ENCODE data around the gene OBP2A.
"Not testable (repeated sequence)": the region's sequence is repeated elsewhere in the genome, so short reads cannot be mapped to it uniquely, and the experiment has no call there.

OBP2A gene

DNA sequence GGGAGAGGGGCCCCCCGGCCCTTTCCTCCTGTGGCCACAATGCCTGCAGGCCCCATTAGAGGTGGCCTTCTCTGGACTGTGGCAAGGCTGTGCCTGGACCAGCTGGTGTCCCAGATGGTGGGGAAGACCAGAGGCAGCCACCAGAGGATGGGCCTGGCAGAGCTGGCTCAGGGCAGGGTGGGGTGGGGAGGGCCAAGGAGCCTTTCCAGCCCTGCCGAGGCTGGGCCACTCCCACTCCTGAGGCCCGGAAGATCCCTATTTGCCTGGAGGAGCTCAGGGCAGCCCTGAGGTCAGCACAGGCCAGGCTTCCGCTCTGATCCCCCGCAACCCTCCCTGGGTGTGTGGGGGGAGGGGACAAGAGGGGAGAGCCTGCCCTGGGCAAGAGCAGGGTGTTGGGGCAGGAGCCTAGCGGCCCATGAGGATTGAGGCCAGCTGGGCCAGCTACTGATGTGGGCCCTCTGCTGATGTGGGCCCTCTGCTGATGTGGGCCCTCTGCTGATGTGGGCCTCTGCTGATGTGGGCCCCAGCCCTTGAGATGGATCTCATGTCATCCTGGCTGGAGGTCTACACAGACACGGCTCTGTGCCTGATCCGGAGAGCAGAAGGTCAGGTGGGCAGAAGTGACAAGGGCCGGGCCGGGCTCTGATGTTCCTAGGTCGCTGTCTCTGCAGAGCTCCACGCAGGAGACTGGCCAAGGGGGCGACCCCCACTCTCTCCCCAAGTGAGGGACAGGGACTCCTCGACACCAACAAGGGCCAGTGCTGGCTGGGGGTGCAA, 39.4 kb upstream of the OBP2A start:
- H3K4me1 Mint-ChIP-seq (ENCODE audit: low read depth), result peaks cover 16% of the 10 kb centered on the region
- H3K4me3 Mint-ChIP-seq, result no peak overlapping the region
- H3K27me3 Mint-ChIP-seq, result no peaks in the 10 kb centered on the region
- H3K9me3 Mint-ChIP-seq (ENCODE audit: low read depth), result peaks cover 10% of the 10 kb centered on the region
- H3K36me3 Mint-ChIP-seq, result peaks cover 8% of the 10 kb centered on the region
- H3K27ac Mint-ChIP-seq, result no peak overlapping the region

DNA sequence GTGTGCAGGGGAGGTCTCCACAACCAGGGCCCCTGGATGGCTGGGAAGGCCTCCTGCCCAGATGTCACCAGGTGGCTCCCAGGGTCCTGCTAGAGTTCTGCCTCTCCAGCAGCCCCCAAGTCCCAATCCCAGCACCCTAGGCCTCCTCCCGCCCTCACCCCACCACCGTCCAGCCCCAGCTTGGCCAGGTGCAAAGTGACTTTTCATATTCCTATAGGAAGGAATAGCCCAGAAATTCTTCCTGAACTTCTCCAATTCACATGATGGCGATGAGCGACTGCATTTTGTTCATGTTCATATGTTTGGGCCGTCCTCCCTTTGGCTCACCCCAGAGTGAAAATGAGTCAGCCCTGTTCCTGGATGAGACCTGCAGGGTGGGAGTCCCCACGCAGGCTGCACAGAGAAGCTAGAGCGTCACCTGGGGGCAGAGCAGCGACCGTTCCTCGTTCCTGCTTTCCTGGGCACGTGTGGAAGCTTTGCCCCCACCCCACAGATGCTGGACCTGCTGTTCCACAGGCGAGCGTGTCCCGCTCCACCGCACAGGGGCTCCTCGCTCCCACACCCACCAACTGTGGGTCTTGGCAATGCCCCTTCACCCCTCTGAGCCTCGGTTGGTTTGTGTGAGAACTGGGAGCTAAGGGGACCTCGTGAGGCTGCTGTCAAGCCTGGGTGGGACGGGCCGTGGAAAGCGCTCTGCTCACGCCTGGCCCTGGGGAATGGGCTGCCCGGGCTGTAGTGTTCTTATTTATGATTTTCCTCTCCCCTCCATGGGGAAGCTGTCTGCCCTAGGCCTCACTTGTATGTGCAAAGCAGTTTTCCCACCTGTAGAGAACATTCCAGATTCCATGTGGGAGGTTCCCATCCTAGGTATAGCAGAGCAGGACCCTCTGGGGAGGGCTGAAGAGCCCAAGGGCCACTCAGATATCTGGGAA, 38.6 kb upstream of the OBP2A start:
- Mint-ChIP-seq H3K9me3 (ENCODE audit: low read depth) (peaks cover 10% of the 10 kb centered on the region), H3K27ac (no peak overlapping the region), H3K4me1 (ENCODE audit: low read depth) (peaks cover 9% of the 10 kb centered on the region), H3K36me3 (peaks cover 8% of the 10 kb centered on the region), H3K4me3 (no peak overlapping the region), H3K27me3 (no peaks in the 10 kb centered on the region)

DNA sequence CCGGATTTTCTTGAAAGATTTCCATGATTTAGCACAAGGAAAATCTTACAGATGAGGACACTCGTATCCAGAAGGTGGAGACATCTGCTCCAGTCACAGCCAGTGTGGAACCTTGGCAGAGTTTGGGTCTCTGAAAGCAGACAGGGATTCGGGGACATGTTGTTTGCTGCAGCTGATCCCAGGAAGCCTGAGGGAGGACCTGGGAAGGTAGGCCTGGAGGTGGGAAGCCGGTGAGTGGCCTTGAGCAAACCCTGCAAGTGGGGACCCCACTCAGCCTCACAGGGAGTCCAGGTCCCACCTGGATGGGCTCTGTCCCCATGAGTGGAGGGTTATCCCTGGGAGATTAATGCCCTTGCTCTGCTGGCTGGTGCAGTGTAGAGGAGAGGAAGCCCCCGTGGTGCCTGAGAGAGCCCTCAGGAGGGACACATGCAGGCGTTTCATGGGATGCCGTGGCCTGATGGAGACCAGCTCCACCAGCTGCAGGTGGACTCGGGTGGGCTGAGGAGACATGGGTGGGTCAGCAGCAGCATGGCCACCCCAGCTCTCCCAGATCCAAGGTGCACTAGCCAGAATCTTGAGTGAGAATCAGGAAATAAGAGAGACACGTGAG, 37.6 kb upstream of the OBP2A start:
- H3K4me3 Mint-ChIP-seq, result no peak overlapping the region
- H3K27ac Mint-ChIP-seq, result no peak overlapping the region
- peaks cover 5% of the 10 kb centered on the region for H3K4me1 Mint-ChIP-seq (ENCODE audit: low read depth)
- peaks cover 10% of the 10 kb centered on the region for H3K9me3 Mint-ChIP-seq (ENCODE audit: low read depth)
- H3K36me3 Mint-ChIP-seq, result peaks cover 8% of the 10 kb centered on the region
- H3K27me3 Mint-ChIP-seq, result no peaks in the 10 kb centered on the region

DNA sequence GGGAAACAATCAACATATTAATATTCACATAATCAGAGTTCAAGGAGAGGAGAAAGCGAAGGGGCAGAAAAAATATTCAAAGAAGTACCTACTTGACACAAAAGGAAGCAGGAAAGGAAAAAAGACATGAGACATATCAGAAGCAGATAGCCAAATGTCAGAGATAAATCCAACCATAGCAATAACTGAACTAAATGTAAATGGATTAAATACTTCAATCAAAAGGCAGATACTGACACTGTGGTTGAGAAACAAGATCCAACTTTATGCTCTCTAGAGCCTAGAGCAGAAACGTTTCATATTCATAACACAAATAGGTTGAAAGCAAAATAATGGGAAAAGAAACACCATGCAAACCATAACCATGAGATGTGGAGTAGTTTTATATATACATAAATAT, 36.5 kb upstream of the OBP2A start:
- Mint-ChIP-seq H3K4me1 (ENCODE audit: low read depth) (peaks cover 3% of the 10 kb centered on the region), H3K36me3 (peaks cover 7% of the 10 kb centered on the region), H3K27ac (no peak overlapping the region), H3K9me3 (ENCODE audit: low read depth) (peaks cover 10% of the 10 kb centered on the region), H3K4me3 (no peak overlapping the region), H3K27me3 (no peaks in the 10 kb centered on the region)

DNA sequence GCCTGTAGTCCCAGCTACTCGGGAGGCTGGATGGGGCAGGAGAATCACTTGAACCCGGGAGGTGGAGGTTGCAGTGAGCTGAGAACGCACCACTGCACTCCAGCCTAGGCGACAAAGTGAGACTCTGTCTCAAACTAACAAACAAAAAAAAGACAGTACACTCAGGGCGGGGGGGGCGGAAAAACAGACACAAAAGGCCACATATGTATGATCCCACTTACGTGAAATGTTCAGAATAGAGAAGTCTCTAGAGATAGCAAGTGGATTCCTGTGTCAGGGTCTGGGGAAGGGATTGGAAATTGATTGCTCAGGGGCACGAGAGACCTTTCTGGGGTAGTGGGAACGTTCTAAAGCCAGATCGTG, 33.7 kb upstream of the OBP2A start:
- Mint-ChIP-seq H3K27me3 (no peaks in the 10 kb centered on the region), H3K27ac (no peak overlapping the region), H3K36me3 (peaks cover 6% of the 10 kb centered on the region), H3K4me3 (no peak overlapping the region), H3K9me3 (ENCODE audit: low read depth) (peaks cover 10% of the 10 kb centered on the region), H3K4me1 (ENCODE audit: low read depth) (no peaks in the 10 kb centered on the region)

DNA sequence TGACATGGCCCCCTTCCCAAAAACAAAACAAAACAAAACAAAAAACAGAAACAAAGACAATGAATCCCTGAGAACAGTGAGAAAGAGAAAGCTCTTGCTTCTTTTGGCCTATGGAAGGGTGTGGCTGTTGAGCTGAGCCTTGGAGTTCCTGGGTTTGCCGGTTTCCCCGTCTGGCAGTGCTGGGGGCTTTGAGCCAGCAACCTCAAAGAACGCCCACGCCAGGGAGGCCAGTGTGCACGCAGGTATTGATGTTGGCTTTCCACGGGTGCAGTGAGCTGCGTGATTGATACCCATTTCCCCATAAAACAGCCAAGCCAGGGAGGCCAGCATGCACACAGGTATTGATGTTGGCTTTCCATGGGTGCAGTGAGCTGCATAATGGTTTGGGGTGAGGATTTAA, 33.0 kb upstream of the OBP2A start:
- Mint-ChIP-seq H3K27me3 (no peaks in the 10 kb centered on the region), H3K27ac (no peak overlapping the region), H3K36me3 (peaks cover 6% of the 10 kb centered on the region), H3K4me1 (ENCODE audit: low read depth) (no peaks in the 10 kb centered on the region), H3K4me3 (no peak overlapping the region), H3K9me3 (ENCODE audit: low read depth) (peaks cover 10% of the 10 kb centered on the region)

DNA sequence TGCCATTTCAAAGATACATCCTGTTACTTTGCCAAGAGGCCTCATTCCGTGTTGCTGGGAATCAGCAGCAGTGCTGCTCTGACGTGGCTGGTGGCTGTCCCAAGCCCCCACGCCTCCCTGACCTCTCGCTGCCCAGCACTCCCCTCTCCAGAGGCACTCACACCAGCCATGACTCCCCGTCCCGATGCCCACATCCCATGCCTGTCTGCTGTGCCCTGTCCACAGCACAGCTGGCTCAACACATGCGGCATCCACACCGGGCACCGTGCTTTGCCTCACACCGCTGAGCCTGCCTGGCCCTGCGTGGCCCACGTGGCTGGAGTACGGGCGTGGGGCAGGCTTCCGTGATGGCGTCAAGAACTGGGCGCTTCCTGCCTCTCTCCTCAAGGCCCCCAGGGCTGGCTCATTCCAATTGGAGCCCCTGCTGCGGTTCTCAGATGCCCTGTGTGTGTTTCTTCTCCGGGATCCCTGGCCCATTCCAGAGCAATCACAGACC, 32.5 kb upstream of the OBP2A start:
- H3K27ac Mint-ChIP-seq, result no peak overlapping the region
- H3K36me3 Mint-ChIP-seq, result peaks cover 6% of the 10 kb centered on the region
- no peak overlapping the region for H3K4me3 Mint-ChIP-seq
- H3K27me3 Mint-ChIP-seq, result no peaks in the 10 kb centered on the region
- H3K9me3 Mint-ChIP-seq (ENCODE audit: low read depth), result peaks cover 10% of the 10 kb centered on the region
- no peaks in the 10 kb centered on the region for H3K4me1 Mint-ChIP-seq (ENCODE audit: low read depth)

DNA sequence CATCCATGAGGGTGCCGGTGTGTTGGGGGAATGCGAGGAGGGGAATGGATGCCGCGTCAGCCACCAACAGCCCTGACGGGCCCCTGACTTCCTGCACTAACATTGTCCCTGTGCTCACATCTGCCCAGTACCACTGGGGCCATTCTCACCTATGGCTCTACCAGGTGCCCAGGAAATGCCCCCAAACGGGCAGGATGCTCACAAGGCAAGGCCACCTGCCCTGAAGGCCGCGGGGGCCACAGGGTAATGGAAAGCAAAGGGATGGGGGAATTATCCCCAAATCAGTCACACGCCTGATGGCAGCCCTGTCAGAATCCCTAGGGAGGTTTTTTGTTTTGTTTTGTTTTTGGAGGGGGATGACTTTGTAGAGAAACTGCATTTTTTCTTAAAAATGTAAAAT, 32.0 kb upstream of the OBP2A start:
- H3K4me3 Mint-ChIP-seq; H3K27me3 Mint-ChIP-seq; H3K9me3 Mint-ChIP-seq (ENCODE audit: low read depth): not testable (repeated sequence)

DNA sequence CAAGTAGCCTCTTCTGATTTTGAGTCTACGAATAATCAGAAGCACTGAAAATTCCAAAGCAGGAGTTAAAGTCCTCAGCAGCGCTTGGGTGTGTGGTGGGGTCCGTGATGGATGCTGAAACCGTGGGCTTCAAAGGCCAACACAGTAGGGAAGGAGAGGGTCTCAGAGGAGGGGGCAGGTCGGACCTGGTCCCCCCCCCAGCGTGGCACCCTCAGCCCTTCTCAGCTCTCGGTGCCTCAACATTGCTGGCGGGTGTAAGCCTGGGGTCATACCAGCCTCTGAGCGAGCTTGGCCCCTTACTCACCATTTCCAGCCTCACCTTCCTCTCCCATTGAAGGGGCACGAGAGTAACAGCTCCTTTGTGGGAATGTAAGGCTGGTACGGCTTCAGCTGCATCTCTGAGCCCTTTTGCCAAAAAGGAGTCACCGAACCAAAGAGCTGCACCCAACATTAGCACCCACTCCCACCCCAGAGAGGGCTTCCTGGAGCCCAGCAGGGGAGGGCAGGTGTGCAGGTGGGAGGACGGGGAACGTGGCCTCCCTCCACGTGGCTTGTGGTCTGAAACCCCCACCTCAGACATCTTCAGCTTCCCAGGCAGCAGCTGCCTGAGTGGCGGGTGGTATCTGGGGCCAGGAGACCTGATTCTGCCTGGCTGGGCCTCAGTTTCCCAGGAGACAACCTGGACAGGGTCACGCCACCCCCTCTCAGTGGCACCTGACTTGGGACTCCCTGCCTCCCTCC, 31.4 kb upstream of the OBP2A start:
- Mint-ChIP-seq H3K9me3 (ENCODE audit: low read depth) (peaks cover 1% of the 10 kb centered on the region), H3K4me1 (ENCODE audit: low read depth) (no peaks in the 10 kb centered on the region), H3K4me3 (no peak overlapping the region), H3K36me3 (peaks cover 1% of the 10 kb centered on the region), H3K27ac (no peak overlapping the region), H3K27me3 (no peaks in the 10 kb centered on the region)

More for the DNA sequence above, 32.0 kb upstream of the OBP2A start:
- H3K27ac Mint-ChIP-seq; H3K4me1 Mint-ChIP-seq (ENCODE audit: low read depth); H3K36me3 Mint-ChIP-seq: not testable (repeated sequence)

DNA sequence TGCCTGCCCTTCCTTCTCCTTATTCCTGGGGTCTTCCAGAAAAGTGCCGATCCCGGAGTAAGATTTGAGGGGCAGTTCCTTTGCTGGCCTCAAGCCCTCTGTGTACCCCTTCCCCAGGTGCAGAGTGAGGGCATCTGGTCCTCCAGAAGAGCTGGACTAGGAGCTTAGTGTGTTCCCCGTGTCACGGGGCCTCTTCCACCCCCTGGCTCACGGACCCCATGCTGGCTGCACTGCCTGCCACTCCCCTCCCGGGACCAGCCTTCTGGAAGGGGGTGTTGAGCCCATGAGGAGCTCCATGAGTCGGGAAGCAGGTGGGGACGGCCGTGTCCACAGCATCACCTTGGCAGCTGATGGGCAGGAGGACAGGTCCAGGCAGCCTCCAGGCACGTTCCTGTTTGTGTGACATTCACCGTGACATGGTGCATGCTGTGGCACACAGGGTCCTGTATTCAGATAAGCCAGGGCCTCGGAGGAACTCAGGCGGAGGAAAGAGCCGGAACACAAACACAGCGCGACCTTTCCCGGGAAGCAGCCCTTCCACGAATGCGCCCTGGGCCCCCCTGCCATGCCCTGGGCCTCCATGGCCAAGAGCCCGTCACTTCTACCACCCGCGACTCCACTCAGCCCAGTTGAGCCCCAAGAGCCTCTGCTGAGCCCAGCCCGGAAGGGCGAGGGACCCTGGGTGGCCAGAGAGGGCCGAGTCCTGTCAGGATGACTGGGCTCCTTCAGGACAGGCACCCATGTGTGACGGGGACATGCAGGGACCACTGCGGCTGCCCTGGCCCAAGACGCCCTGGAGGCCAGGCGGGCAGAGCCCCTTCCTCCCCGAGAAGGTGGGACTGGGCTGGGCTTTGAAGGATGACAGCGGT, 30.6 kb upstream of the OBP2A start:
- Mint-ChIP-seq H3K36me3 (no peaks in the 10 kb centered on the region), H3K4me3 (no peak overlapping the region), H3K9me3 (ENCODE audit: low read depth) (no peaks in the 10 kb centered on the region), H3K4me1 (ENCODE audit: low read depth) (no peaks in the 10 kb centered on the region), H3K27me3 (no peaks in the 10 kb centered on the region), H3K27ac (no peak overlapping the region)

DNA sequence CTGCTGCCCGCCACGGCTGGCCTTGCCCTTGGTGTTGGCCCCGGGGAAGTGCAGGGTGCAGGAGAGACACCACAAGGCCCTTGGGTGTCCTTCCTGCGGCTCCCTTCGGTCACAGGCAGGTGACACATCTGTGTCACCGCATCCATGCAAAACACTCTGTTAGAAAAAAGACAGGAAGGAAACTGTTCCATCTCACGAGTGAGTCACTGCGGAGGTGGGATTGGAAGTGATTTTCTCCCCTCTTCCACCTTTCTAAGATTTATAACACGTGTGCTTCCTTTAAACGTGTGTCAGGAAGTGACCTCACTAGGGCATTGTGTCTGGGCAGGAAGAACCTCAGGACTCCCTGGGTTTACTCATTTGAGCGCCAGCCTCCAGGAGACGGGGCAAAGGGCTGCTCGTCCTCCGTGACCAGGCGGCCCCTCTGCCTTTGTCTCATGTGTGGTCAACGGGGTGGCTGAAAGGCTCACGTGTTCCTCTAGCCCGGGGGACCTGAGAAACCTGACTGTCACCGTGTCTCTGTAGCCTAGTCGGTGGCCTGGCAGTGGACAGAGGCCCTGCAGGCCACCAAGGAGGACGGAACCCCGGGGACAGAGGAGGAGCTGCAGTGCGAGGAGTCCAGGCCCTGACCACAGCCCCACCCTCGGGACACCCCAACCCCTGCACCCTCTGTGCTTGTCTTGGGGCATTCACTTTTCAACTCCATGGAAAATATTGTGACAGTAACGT, 29.6 kb upstream of the OBP2A start:
- Mint-ChIP-seq H3K4me3 (no peak overlapping the region), H3K9me3 (ENCODE audit: low read depth) (no peaks in the 10 kb centered on the region), H3K36me3 (no peaks in the 10 kb centered on the region), H3K27ac (no peak overlapping the region), H3K4me1 (ENCODE audit: low read depth) (no peaks in the 10 kb centered on the region), H3K27me3 (no peaks in the 10 kb centered on the region)

DNA sequence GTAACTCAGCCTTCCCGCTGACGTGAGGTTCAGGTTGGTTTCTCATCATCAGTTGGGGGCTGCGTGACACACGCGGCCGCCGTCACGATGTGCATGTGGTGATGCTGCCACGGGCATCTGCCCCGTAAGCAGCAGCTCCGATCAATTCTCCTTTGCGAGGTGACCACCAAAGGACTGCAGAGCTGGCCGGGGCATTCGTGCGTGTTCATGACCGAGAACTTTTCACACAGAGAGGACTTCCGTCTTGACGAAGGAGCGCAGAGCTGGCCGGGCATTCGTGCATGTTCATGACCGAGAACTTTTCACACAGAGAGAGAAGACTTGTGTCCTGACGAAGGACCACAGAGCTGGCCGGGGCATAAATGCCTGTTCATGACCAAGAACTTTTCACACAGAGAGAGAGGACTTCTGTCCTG, 28.5 kb upstream of the OBP2A start:
- Mint-ChIP-seq H3K9me3 (ENCODE audit: low read depth) (no peaks in the 10 kb centered on the region), H3K27ac (no peak overlapping the region), H3K4me1 (ENCODE audit: low read depth) (no peaks in the 10 kb centered on the region), H3K27me3 (no peaks in the 10 kb centered on the region), H3K4me3 (no peak overlapping the region), H3K36me3 (no peaks in the 10 kb centered on the region)

DNA sequence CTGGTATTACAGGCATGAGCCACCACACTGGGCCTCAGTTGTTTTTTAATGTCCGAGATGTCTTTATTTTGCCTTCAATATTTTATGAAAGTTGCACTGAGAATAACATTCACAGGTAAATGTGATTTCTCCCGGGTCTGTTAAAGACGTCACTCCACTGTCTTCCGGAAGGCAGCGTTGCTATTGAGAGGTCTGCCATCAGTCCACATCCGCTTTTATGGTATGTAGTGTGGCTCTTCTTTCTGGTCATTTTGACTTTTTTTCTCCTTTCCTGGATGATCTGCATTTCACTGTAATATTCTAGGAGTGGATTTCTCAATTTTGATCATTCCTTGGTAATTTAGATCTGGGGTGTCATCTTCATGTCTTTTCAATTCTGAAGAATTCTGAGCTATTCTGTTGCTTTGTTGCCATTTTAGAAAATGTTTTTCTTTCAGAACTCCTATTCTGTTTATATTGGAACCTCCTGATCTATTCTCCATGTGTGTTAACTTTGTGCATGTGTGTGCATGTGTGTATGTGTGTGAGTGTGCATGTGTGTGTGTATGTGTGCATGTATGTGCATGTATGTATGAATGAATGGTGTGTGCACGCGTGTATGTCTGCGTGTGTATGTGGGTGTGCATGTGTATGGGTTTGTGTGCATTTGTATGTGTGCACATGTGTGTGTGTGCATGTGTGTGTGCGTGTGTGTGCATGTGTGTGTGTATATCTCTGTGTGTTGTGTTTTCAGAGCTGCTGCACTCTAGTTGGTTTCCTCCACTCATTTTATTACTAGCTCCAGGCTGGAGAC, 26.6 kb upstream of the OBP2A start:
- Mint-ChIP-seq H3K4me3 (no peak overlapping the region), H3K27ac (no peak overlapping the region), H3K4me1 (ENCODE audit: low read depth) (no peaks in the 10 kb centered on the region), H3K36me3 (no peaks in the 10 kb centered on the region), H3K27me3 (no peaks in the 10 kb centered on the region), H3K9me3 (ENCODE audit: low read depth) (no peaks in the 10 kb centered on the region)
